Medulla oblongata (tissue), 1 donor: ENCODE results near the gene GGA1.

Source experiments
- DNase-seq: peaks from one replicate; pipeline ENCODE4 v3.0.0-alpha.2; 2015; ENCODE audit errors: extremely low spot score

GGA1 gene

DNA sequence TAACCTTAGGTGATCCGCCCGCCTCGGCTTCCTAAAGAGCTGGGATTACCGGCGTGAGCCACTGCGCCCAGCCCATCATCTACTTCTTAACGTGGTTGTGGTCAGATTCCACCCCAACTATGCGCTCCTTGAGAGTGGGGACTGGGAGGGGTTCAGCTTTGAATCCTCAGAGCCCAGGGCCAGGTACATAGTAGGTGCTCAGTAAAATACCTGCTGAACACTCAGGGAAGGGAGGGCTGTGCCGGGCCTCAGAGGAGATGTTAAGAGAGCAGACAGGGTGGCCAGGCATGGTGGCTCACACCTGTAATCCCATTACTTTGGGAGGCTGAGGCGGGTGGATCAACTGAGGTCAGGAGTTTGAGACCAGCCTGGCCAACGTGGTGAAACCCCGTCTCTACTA lies 65.6 kb downstream of the GGA1 start:
- no peak for DNase-seq

DNA sequence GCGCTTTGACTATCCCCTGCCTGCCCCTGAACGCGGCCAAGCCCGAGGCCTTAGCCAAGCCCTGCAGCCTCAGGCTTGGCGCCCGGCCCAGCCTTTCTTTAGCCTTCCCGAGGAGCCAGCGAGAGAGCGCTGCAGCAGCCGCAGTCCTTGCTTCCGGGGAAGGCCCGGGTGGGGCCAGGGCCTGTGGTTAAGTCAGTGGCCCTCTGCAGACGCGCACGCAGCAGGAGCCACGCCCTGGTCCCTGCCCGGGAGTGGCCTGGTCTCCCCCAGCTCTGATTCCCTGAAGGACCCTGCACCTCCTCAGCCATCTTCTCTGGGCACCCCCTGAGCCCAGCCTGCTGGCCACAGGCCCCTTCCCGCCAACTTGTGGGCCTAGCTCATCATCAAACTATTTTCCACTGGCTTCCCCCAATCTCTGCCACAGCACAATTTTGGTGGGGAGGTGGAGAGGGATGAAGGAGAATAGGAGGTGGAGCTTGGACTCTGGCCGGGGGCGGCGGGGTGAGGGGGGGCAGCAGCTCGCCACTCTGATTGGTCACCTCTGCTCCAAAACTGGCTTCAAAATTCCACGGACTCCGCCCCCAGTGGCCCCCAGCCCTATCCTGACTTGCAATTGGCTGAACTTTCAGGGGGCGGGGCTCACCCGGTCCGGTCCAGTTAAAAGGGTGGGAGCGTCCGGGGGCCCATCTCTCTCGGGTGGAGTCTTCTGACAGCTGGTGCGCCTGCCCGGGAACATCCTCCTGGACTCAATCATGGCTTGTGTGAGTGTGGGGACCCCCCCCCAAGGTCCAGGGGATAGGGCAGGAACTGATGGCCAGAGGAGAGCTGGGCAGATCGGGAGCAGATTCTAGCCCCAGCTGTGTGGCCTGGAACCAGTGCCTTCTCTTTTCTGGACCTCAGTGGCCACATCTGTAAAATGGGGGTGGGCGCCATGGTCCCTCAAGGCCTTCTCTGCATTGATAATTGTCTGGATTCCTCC lies 66.6 kb downstream of the GGA1 start, which contains the start of gene LGALS1:
Gene LGALS1, plus strand, starts transcription at position 686 of the 979 bp plus-strand sequence. Its CDS starts 67 bp downstream, at position 753.
- peak; percentile 95 for DNase-seq

DNA sequence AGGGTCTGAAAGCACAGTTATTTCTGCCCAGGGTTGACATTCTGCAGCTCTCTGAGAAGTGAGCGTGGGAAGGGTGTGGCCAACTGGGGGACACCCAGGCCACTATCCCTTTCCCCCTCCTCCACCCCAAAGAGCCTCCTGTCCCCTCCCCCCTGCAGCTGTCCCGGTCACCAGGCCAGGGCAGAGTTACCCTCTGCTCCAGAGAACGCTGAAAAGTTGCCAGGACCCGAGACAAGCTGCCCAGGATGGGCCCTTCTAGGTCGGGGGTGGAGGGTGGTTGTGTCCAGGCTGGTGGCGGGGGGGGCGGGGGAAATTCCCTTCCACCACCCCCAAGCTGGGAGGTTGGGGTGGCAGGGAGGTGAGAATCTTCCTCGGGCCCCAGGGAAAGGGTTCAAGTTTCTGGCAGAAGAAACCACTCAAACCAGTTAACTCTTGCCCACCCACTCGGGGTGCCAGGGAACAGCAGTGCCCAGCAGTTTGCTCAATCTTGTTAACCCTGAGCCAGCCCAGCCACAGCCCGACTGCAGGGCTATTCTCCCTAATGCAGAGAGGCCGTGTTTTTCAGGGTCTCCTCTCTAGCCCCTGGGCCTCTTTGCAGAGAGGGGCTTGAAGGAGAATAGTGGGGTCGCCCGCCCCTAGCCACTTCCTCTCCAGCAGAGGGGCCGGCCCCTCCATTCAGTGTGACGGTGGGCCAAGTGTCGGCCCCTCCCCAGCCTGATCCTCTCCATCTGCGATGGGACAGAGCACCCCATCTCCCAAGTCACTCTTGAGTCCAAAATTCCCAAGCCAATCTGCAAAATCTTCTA lies 67.5 kb downstream of the GGA1 start:
- peak; percentile 66 for DNase-seq

DNA sequence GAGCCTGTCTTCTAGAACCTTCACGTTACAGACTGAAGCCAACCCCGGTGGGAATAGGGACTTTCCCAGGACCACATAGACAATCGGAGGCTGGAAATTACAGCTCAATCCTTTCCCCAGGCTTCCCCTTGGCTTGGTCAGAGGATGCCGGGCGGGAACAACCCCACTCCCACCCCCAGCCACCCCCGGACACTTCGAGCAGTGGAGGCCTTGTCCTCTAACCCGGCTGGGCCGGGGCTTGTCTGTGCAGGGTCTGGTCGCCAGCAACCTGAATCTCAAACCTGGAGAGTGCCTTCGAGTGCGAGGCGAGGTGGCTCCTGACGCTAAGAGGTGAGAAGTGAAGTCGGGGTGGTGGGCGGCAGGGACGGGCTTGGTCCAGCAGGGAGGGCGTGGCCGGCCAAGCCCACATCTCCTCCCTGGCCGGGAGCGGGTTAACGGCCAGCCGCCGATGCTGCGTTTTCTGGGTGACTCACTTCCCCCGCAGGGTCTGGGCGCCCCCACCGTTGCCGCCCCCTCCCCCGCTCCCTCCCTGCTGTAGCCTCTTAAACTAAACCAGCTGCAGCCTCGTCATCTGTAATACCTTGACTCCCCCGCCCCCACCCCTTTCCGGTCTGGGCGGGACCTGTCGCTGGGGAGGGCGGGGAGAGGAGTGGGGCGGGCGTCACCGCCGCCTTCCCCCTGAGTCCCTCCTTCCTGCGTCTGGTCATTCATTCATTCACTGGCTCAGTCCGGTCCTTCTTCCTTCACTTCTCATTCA lies 68.3 kb downstream of the GGA1 start:
- peak; percentile 73 for DNase-seq

DNA sequence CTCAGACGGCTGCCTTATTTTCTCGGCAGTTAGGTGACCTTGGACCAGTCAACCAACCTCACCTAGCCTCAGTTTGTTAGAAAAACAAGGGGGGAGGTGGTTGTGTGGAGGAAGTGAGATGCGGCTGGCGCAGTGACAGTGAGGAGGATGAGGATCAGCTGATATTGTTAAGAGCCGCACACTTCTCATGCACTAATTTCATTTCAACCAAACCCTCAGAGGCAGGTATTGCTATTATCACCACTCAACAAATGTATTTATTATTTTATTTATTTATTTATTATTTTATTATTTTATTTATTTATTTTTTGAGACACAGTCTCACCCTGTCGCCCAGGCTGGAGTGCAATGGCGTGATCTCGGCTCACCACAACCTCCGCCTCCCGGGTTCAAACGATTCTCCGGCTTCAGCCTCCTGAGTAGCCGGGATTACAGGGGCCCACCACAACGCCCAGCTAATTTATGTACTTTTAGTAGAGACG lies 68.9 kb downstream of the GGA1 start:
- no peak for DNase-seq

DNA sequence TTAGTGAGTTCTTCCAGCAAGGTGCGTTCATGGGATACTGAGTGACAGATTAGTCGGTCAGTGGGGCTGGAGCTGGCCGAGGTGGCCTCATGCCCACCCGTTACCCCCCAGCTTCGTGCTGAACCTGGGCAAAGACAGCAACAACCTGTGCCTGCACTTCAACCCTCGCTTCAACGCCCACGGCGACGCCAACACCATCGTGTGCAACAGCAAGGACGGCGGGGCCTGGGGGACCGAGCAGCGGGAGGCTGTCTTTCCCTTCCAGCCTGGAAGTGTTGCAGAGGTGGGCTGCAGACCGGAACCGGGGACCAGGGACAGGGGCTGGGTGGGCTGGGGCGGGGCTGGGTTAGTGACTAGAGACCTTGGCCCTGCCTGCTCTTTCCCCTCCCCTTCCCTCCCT lies 69.7 kb downstream of the GGA1 start:
- no peak for DNase-seq

DNA sequence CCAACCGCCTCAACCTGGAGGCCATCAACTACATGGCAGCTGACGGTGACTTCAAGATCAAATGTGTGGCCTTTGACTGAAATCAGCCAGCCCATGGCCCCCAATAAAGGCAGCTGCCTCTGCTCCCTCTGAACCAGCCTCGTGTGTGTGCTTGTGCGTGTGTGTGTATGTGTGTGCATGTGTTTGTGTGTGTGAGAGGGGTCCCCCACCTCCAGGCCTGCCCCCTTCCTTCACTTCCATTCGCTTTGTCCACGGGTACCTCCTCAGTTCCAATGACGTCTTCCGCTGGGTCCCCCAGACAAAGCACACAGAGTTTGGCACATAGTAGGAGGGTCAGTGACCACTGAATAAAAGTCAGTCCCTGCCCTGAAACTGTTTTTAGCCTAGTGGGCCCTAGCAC lies 71.0 kb downstream of the GGA1 start:
- no peak for DNase-seq

DNA sequence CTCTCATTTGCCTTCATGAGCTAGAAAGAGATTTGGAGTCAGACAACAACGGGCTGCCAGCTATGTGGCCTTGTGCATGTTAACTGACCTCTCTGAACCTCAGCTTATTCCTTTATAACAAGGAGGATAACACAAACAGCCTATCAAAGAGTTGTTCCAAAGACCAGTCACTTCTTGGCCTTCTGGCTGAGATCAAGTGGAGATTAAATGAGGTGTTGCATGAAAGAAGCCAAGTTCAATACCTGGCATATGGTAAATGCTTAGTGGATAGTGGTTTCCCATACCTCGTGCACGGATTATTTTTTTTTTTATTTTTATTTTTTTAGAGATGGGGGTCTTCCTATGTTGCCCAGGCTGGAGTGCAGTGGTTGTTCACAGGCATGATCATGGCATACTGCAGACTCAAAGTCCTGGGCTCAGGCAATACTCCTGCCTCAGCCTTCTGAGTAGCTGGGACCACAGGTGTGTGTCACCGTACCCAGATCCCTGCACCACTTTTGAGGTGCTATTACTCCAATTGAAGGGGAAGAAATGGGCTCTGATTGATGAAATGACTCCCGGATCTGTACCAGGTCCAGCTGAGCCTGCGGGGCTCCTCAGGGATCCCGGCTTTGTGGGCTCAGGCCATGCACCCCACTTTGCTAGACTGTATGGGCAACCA lies 71.7 kb downstream of the GGA1 start:
- DNase-seq: no peak

DNA sequence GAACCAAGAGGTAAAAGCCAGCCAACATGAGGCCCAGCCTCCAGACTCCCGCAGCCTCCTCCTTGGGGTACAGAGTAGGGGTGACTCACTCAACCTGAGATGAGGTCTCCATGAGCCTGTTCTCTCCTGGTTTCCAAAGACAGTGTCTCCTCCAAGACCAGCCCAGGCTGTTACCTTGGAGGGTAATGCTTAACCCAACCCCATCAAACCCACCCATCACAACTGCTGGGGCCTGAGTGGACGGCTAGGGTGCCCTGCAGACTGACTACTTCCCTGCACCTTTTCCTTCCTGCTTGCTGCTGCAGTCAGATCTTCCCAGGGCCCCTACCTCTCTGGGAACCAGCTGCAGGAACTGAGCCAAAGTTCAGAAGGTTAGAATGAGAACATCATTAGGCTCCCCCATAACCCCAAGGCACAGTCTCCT lies 72.4 kb downstream of the GGA1 start:
- no peak for DNase-seq

DNA sequence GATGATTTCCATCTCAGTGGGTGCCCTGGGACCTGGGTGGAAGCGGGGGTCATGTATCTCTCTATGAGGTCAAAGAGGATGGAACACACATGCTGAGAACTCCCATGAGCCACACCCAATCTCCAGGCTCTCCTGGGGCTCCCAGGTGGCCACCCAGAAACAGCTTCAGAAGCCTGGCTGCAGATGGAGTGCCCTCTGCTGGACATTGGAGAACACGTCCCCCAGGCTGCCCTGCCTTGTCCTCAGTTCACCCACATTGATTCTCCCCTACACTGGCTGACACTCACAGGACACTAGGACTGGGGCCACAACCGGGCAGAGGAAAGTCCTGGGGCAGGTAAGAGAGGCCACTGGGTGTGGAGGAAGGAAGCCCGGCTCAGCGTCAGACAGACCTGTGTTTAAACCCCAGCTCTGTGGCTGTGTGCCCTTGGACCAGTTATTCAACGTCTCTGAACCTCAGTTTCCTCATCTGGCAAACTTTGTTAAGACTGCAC lies 73.0 kb downstream of the GGA1 start:
- peak; percentile 81 for DNase-seq
